WTC11 (cell line): ENCODE results near the gene IP6K3.

Experiments used
- ETV6 ChIP-seq: sonication (generic); formaldehyde crosslinking; IDR thresholded peaks from 2 replicates; pipeline ENCODE4 v1.8.1; 2022; ENCODE audit warnings: mild to moderate bottlenecking, missing genetic modification reagents
- TF ChIP-seq, protein P1 (sequence below): fragments of 200-600 bp; IDR thresholded peaks from 2 replicates; pipeline ENCODE4 v1.8.0; 2022; ENCODE audit warnings: antibody characterized with exemption
- TF ChIP-seq, protein P2 (sequence below): fragments of 250-450 bp; sonication (Bioruptor Pico); IDR thresholded peaks from 2 replicates; pipeline ENCODE4 v1.8.0; 2021; ENCODE audit warnings: mild to moderate bottlenecking

DNA sequence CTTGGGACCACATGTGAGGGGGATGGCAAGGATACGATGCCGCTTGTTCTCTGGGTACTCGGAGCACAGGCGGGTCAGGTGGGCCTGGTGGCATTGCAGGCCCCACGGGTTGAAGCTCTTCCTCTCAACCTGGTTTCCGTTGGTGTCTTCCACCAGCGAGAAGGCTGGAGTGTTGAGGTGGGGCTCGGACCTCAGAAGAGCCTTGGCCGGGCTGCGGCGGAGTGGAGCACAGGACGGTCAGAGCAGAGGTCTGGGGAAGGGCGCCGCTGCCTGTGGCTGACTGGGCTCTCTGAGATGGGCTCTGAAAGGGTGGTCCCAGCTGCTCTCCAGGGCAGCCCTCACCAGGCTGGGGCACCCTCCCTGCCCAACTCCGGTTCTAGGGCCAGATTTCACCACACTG lies 20.0 kb downstream of the IP6K3 start:
- TF ChIP-seq, protein P1, sequence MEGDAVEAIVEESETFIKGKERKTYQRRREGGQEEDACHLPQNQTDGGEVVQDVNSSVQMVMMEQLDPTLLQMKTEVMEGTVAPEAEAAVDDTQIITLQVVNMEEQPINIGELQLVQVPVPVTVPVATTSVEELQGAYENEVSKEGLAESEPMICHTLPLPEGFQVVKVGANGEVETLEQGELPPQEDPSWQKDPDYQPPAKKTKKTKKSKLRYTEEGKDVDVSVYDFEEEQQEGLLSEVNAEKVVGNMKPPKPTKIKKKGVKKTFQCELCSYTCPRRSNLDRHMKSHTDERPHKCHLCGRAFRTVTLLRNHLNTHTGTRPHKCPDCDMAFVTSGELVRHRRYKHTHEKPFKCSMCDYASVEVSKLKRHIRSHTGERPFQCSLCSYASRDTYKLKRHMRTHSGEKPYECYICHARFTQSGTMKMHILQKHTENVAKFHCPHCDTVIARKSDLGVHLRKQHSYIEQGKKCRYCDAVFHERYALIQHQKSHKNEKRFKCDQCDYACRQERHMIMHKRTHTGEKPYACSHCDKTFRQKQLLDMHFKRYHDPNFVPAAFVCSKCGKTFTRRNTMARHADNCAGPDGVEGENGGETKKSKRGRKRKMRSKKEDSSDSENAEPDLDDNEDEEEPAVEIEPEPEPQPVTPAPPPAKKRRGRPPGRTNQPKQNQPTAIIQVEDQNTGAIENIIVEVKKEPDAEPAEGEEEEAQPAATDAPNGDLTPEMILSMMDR: no peak
- TF ChIP-seq ETV6 (CRISPR knock-in tag): no peak
- TF ChIP-seq, protein P2, sequence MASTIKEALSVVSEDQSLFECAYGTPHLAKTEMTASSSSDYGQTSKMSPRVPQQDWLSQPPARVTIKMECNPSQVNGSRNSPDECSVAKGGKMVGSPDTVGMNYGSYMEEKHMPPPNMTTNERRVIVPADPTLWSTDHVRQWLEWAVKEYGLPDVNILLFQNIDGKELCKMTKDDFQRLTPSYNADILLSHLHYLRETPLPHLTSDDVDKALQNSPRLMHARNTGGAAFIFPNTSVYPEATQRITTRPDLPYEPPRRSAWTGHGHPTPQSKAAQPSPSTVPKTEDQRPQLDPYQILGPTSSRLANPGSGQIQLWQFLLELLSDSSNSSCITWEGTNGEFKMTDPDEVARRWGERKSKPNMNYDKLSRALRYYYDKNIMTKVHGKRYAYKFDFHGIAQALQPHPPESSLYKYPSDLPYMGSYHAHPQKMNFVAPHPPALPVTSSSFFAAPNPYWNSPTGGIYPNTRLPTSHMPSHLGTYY (CRISPR knock-in tag): no peak
